ENCODE data around the gene CXorf51A.
"Not testable (repeated sequence)": the region's sequence is repeated elsewhere in the genome, so short reads cannot be mapped to it uniquely, and the experiment has no call there.

Gene CXorf51A

DNA sequence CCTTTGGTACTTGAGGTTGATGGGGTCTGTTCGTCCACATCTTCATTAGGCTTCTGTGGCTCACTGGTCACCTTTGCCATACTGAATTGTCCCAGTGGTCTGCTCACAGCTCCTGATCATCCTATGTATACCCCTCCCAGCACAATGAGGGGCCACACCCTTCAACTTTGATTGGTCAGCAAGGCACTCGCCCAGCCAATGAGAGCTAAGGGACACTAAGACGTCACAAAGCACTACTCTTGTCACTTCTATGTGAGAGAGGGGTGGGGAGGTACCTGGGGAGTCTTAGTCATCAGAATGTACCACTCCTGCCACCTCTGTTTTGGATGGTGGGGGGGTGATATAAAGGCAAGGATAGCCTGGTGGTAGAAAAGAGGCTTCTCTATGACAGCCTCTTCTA is at the start of gene CXorf51A:
TSS of gene CXorf51A (minus strand) at position 101 of the 400 bp plus-strand sequence. CDS start at position 80, 21 bp downstream.
- not testable (repeated sequence) for DNase-seq

DNA sequence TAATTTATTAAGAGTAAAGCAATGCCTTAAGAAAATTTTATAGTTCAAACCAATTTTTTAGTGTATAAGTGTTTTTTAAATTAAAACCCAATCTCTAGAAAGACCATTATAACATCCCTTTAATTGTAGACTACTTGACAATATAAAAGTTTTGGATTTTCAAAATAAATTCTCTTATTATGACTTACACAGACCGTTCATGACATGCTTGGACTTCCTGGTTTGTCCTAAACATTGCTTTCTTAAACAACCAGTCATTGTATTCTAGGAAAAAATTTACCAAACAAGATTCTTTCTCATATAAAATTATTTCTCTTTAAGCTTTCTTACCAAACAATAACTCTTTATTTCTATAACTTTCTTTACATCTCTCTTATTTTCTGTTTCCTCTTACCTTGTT is 49.0 kb upstream of the CXorf51A start:
- DNase-seq = no peak

DNA sequence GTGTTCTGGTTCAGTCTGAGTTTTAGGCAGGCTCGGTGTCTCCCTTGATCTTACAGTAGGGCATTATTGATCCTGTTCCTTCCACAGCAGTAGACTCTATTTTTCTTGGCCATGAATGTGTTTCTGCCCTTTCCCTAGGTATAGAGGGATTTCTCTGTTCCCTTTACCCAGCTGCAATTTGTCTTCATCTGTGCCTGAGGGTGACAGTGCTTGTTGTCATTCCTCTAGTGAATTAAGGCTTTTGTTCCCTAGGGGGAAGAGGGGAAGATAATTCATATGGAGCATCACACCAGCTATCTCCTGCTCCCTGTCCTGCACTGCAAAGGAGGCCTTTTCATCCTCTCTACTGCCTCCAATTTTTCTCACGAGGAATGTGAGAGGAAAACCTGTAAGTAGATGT is 39.7 kb upstream of the CXorf51A start:
- peak in 10 of 56 donors; percentile 0 to 16 (median 5) for DNase-seq

DNA sequence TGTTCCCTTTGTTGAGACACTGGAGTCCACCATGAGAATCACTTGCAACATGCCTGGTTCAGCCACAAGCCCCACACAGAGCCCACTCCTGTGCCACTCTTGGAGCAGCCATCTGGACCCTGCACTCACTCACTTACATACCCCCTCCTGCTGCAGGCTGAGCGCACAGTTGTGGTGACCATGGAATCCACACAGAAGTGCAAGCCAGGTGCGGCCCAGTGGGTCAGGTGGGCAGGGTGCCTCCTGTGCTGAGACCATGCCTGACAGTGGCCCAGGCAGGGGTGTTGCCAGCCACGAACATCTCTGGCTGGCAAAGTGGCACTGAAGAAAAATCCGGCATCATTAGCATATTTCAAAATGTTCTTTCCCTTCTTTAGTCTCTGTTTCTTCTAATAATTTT is 17.4 kb upstream of the CXorf51A start:
- DNase-seq = no peak

DNA sequence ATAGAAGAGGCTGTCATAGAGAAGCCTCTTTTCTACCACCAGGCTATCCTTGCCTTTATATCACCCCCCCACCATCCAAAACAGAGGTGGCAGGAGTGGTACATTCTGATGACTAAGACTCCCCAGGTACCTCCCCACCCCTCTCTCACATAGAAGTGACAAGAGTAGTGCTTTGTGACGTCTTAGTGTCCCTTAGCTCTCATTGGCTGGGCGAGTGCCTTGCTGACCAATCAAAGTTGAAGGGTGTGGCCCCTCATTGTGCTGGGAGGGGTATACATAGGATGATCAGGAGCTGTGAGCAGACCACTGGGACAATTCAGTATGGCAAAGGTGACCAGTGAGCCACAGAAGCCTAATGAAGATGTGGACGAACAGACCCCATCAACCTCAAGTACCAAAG is 5.1 kb downstream of the CXorf51A start, which contains the start of gene CXorf51B:
TSS of gene CXorf51B (plus strand) at position 301 of the 400 bp plus-strand sequence. CDS start at position 322, 21 bp downstream.
- DNase-seq = not testable (repeated sequence)
